ENCODE results near the gene C16orf96. TPM values are rescaled to one million over a fixed set of nuclear protein-coding genes. Genes with fewer than 3 reads are reported as not detected.

The C16orf96 gene
- total and polyA plus RNA-seq, 2 of the 8 experiments (the other 6 are each of a cell fraction or from before 2014, with no cell fraction given) = 1.0 to 1.3 TPM

GRCh38 chr16:4649744-4650442, 93.8 kb downstream of the C16orf96 start:
- H3K56ac ChIP-seq (replicated peaks; ENCODE audit: insufficient read length, low read depth, low read length) = no peak overlapping the region
- H3K27me3 ChIP-seq (replicated peaks in 1 of 4; ENCODE audit: control insufficient read depth in 3 of 4, extremely low read depth in 1 of 4, insufficient read depth in 3 of 4, low read length in 3 of 4) = no peaks in the 10 kb centered on the region
- 97% methylated on average over 25 of the region's 25 CpGs; no CpG with 5 or more reads in 1 of the 2 experiments for WGBS, 2 experiments (ENCODE audit: extremely low coverage in 1 of 2, insufficient coverage in 1 of 2, insufficient read length in 1 of 2, insufficient replicate concordance in 2 of 2, low coverage in 1 of 2, low lambda C conversion rate in 2 of 2, missing lambda C conversion rate in 1 of 2)
- FAIRE-seq = no peak
- H2BK15ac ChIP-seq (ENCODE audit: low read length) = no peak overlapping the region
- no peaks in the 10 kb centered on the region for H3K23me2 ChIP-seq (ENCODE audit: low read depth, low read length)
- no peak overlapping the region for H2AK5ac ChIP-seq (ENCODE audit: low read depth, low read length)
- H3K36me3 ChIP-seq (ENCODE audit: control insufficient read depth in 2 of 4, insufficient read depth in 4 of 4, low read length in 3 of 4) = peaks cover 0 to 11% (median 7%) of the 10 kb centered on the region in 4 experiments; a peak in 7 of 8 replicates
- CTCF ChIA-PET (ENCODE audit: partially characterized antibody) = interaction anchor here (0.6 to 2.9 kb wide), 42 partner anchors 8 to 519 kb away, joined by 3 to 49 read pairs (median 4); partner anchors contain the start of genes C16orf96 and MGRN1
- H2BK5ac ChIP-seq (ENCODE audit: low read depth, low read length) = no peak overlapping the region
- H3K79me1 ChIP-seq (ENCODE audit: low read depth, low read length) = peaks cover 18% of the 10 kb centered on the region
- H3K14ac ChIP-seq (ENCODE audit: insufficient read length) = no peak overlapping the region
- H4K91ac ChIP-seq (replicated peaks; ENCODE audit: insufficient read length, low read length) = no peak overlapping the region
- no peak overlapping the region for H2AFZ ChIP-seq (ENCODE audit: low read length)
- no peak overlapping the region for H3K9ac ChIP-seq (replicated peaks in 1 of 4; ENCODE audit: extremely low read depth in 1 of 4, low read depth in 3 of 4, low read length in 3 of 4)
- H3K4ac ChIP-seq (replicated peaks; ENCODE audit: insufficient read length, low read depth, low read length) = no peak overlapping the region
- no peak overlapping the region for H2BK120ac ChIP-seq (replicated peaks; ENCODE audit: low read depth, low read length)
- no peak overlapping the region for H2BK20ac ChIP-seq (ENCODE audit: low read length)
- no peak overlapping the region for H2BK12ac ChIP-seq (ENCODE audit: low read depth, low read length)
- H3K4me1 ChIP-seq (replicated peaks in 1 of 4; ENCODE audit: control insufficient read depth in 3 of 4, insufficient read depth in 4 of 4, low read length in 3 of 4) = peaks cover 0 to 2% (median 0%) of the 10 kb centered on the region in 4 experiments; a peak in 2 of 7 replicates
- no peak overlapping the region; the same call in 1 of the 2 replicates for H4K8ac ChIP-seq (ENCODE audit: extremely low read depth, insufficient read depth, low read length)
- H3K9me3 ChIP-seq (ENCODE audit: insufficient read depth in 2 of 2, low read depth in 1 of 2, low read length in 1 of 2) = no peaks in the 10 kb centered on the region
- no peak overlapping the region for H3K4me2 ChIP-seq (ENCODE audit: insufficient read depth in 1 of 2, low read depth in 2 of 2, low read length in 2 of 2)
- H4K20me1 ChIP-seq (replicated peaks in 1 of 2; ENCODE audit: control insufficient read depth in 1 of 2, insufficient read depth in 2 of 2, low read length in 2 of 2) = peaks cover 5 to 13% of the 10 kb centered on the region in 2 experiments
- no peak overlapping the region for H3K23ac ChIP-seq (ENCODE audit: insufficient read length)
- no peak overlapping the region for H3K4me3 ChIP-seq (ENCODE audit: extremely low read depth in 1 of 4, insufficient read depth in 2 of 4, low read depth in 3 of 4, low read length in 4 of 4)
- H4K5ac ChIP-seq (ENCODE audit: insufficient read length, low read depth, low read length) = no peak overlapping the region
- no peak overlapping the region for H3K18ac ChIP-seq (ENCODE audit: extremely low read depth, low read length)
- no peak overlapping the region for H3K27ac ChIP-seq (ENCODE audit: low read depth, low read length)
- POLR2A ChIA-PET (ENCODE audit: partially characterized antibody) = interaction anchor here (0.6 to 1.3 kb wide), 6 partner anchors 16 to 142 kb away, joined by 3 to 5 read pairs (median 3); no protein-coding TSS in a partner anchor
- DNase-seq (ENCODE audit: low read depth in 1 of 2, low spot score in 2 of 2) = peak in 1 of 2 experiments; percentile 41
- peaks cover 0 to 26% of the 10 kb centered on the region in 2 experiments; a peak in 2 of 4 replicates for H3K79me2 ChIP-seq (ENCODE audit: control insufficient read depth in 1 of 2, insufficient read depth in 2 of 2, low read length in 2 of 2)
- no peak for TF ChIP-seq YY1 (IDR thresholded peaks at IDR 0.05; ENCODE audit: low read depth, low read length)

All from H1 (cell line).